Loucy (cell line): ENCODE data around the gene AKR1D1.

Source experiments
- H2AFZ ChIP-seq: fragments of 200-600 bp; sonication (generic); 2 replicates; pipeline ENCODE4 v1.6.0; 2016; ENCODE audit warnings: antibody characterized with exemption, mild to moderate bottlenecking, low read length, moderate library complexity
- H3F3A ChIP-seq: fragments of 200-600 bp; 2 replicates; pipeline ENCODE4 v1.6.0; 2016; ENCODE audit warnings: antibody characterized with exemption, low read depth, mild to moderate bottlenecking
- H3K27me3 ChIP-seq: fragments of 200-600 bp; sonication (generic); 2 replicates; pipeline ENCODE4 v1.6.1; 2014; ENCODE audit warnings: low read length, mild to moderate bottlenecking; ENCODE audit not compliant: insufficient read depth, poor library complexity, severe bottlenecking
- H3K36me3 ChIP-seq: fragments of 200-600 bp; sonication (generic); 2 replicates; pipeline ENCODE4 v1.6.1; 2016; ENCODE audit warnings: low read length; ENCODE audit not compliant: insufficient read depth
- H3K4me1 ChIP-seq: fragments of 200-600 bp; sonication (generic); 2 replicates; pipeline ENCODE4 v1.5.1; 2014; ENCODE audit warnings: low read length, mild to moderate bottlenecking; ENCODE audit not compliant: insufficient read depth, poor library complexity, severe bottlenecking
- H3K4me2 ChIP-seq: fragments of 200-600 bp; sonication (generic); 2 replicates; pipeline ENCODE4 v1.6.0; 2014; ENCODE audit warnings: antibody characterized with exemption, low read length, low read depth, mild to moderate bottlenecking; ENCODE audit not compliant: poor library complexity, severe bottlenecking
- H3K4me3 ChIP-seq: fragments of 200-600 bp; sonication (generic); 2 replicates; pipeline ENCODE4 v1.5.1; 2014; ENCODE audit warnings: low read length, mild to moderate bottlenecking, mixed read lengths; ENCODE audit not compliant: poor library complexity, severe bottlenecking
- H3K79me2 ChIP-seq: fragments of 200-600 bp; sonication (generic); 2 replicates; pipeline ENCODE4 v1.6.1; 2014; ENCODE audit warnings: low read length; ENCODE audit not compliant: insufficient read depth
- H3K9ac ChIP-seq: fragments of 200-600 bp; sonication (generic); 2 replicates; pipeline ENCODE4 v1.6.0; 2014; ENCODE audit warnings: mild to moderate bottlenecking, low read depth, low read length, moderate library complexity; ENCODE audit not compliant: poor library complexity, severe bottlenecking
- H3K9me2 ChIP-seq: fragments of 200-600 bp; sonication (generic); replicated peaks from 2 replicates; pipeline ENCODE4 v1.6.1; 2016; ENCODE audit warnings: low read depth, low read length, mixed read lengths
- H3K9me3 ChIP-seq: fragments of 200-600 bp; sonication (generic); 2 replicates; pipeline ENCODE4 v1.6.1; 2014; ENCODE audit warnings: mild to moderate bottlenecking, antibody characterized with exemption, low read length, low read depth; ENCODE audit not compliant: insufficient read depth
- H4K20me1 ChIP-seq: fragments of 200-600 bp; sonication (generic); 2 replicates; pipeline ENCODE4 v1.6.0; 2014; ENCODE audit warnings: antibody characterized with exemption, low read length, mild to moderate bottlenecking; ENCODE audit not compliant: insufficient read depth, poor library complexity, severe bottlenecking
- EZH2phosphoT487 ChIP-seq: fragments of 200-600 bp; IDR thresholded peaks from 2 replicates; pipeline ENCODE4 v1.6.1; 2018; ENCODE audit warnings: antibody characterized with exemption, mild to moderate bottlenecking, moderate library complexity, borderline replicate concordance
- TF ChIP-seq, protein P1 (sequence below): fragments of 200-600 bp; sonication (generic); conservative IDR thresholded peaks from 2 replicates; pipeline ENCODE4 v1.5.1; 2014; ENCODE audit warnings: mild to moderate bottlenecking, antibody characterized with exemption, low read length

The AKR1D1 gene

GRCh38 chr7:138164804-138165203, 88.5 kb downstream of the AKR1D1 start:
- Histone ChIP-seq H3K4me3 (no peak overlapping the region), H2AFZ (no peak overlapping the region), H3K4me2 (no peak overlapping the region), H3K36me3 (no peaks in the 10 kb centered on the region), H3K9me2 (no peaks in the 10 kb centered on the region), H3K9ac (no peak overlapping the region), H3K79me2 (no peaks in the 10 kb centered on the region), H3K27me3 (no peaks in the 10 kb centered on the region), H3K9me3 (peaks cover 8% of the 10 kb centered on the region; the same call in 1 of the 2 replicates), H3F3A (no peaks in the 10 kb centered on the region), H4K20me1 (no peaks in the 10 kb centered on the region), H3K4me1 (no peaks in the 10 kb centered on the region)
- TF ChIP-seq, protein P1, sequence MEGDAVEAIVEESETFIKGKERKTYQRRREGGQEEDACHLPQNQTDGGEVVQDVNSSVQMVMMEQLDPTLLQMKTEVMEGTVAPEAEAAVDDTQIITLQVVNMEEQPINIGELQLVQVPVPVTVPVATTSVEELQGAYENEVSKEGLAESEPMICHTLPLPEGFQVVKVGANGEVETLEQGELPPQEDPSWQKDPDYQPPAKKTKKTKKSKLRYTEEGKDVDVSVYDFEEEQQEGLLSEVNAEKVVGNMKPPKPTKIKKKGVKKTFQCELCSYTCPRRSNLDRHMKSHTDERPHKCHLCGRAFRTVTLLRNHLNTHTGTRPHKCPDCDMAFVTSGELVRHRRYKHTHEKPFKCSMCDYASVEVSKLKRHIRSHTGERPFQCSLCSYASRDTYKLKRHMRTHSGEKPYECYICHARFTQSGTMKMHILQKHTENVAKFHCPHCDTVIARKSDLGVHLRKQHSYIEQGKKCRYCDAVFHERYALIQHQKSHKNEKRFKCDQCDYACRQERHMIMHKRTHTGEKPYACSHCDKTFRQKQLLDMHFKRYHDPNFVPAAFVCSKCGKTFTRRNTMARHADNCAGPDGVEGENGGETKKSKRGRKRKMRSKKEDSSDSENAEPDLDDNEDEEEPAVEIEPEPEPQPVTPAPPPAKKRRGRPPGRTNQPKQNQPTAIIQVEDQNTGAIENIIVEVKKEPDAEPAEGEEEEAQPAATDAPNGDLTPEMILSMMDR = no peak
- TF ChIP-seq EZH2phosphoT487 = no peak

GRCh38 chr7:138166681-138167080, 90.4 kb downstream of the AKR1D1 start:
- H3F3A ChIP-seq = no peaks in the 10 kb centered on the region
- H3K27me3 ChIP-seq = no peaks in the 10 kb centered on the region
- H3K9ac ChIP-seq = no peak overlapping the region
- peaks cover 8% of the 10 kb centered on the region; the same call in 1 of the 2 replicates for H3K9me3 ChIP-seq
- no peaks in the 10 kb centered on the region for H3K4me1 ChIP-seq
- H4K20me1 ChIP-seq = no peaks in the 10 kb centered on the region
- TF ChIP-seq, protein P1 = no peak
- no peak for TF ChIP-seq EZH2phosphoT487
- H3K4me2 ChIP-seq = no peak overlapping the region
- no peak overlapping the region for H2AFZ ChIP-seq
- H3K9me2 ChIP-seq = no peaks in the 10 kb centered on the region
- H3K36me3 ChIP-seq = no peaks in the 10 kb centered on the region
- no peak overlapping the region for H3K4me3 ChIP-seq
- H3K79me2 ChIP-seq = no peaks in the 10 kb centered on the region

DNA sequence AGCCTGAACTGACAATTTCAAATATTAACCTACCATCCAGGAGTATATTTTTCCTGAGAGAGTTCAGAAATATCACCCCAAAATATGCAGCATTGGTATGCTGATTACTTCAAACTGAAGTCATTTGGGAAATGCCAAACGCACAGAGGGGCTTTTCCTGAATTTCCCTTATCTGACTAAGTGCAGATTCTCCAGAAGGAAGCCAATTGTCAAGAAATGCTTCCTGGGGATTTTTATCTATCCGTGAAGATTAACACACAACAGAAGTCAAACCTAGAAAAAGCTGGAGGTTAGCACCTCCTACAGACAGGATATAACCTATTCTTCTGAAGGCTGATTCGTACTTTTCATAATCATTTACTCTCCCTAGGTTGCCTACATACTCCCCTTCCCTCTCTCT, 91.0 kb downstream of the AKR1D1 start:
- no peak overlapping the region for H3K9ac ChIP-seq

More for the DNA sequence above, 91.0 kb downstream of the AKR1D1 start:
- H3K27me3 ChIP-seq = no peaks in the 10 kb centered on the region
- no peaks in the 10 kb centered on the region for H3K36me3 ChIP-seq
- no peak overlapping the region for H3K4me2 ChIP-seq
- H3K4me3 ChIP-seq = no peak overlapping the region
- no peaks in the 10 kb centered on the region for H3K79me2 ChIP-seq
- no peak overlapping the region for H2AFZ ChIP-seq
- peaks cover 8% of the 10 kb centered on the region; the same call in 1 of the 2 replicates for H3K9me3 ChIP-seq
- no peaks in the 10 kb centered on the region for H3F3A ChIP-seq
- no peaks in the 10 kb centered on the region for H3K4me1 ChIP-seq
- TF ChIP-seq, protein P1 = no peak
- no peak for TF ChIP-seq EZH2phosphoT487
- no peaks in the 10 kb centered on the region for H4K20me1 ChIP-seq
- no peaks in the 10 kb centered on the region for H3K9me2 ChIP-seq
